ENCODE measurements around the gene CDK18. TPM values are rescaled to one million over a fixed set of nuclear protein-coding genes. Genes with fewer than 3 reads are reported as not detected.

Gene CDK18
- total RNA-seq, 1 donor, result 0.27 TPM

DNA sequence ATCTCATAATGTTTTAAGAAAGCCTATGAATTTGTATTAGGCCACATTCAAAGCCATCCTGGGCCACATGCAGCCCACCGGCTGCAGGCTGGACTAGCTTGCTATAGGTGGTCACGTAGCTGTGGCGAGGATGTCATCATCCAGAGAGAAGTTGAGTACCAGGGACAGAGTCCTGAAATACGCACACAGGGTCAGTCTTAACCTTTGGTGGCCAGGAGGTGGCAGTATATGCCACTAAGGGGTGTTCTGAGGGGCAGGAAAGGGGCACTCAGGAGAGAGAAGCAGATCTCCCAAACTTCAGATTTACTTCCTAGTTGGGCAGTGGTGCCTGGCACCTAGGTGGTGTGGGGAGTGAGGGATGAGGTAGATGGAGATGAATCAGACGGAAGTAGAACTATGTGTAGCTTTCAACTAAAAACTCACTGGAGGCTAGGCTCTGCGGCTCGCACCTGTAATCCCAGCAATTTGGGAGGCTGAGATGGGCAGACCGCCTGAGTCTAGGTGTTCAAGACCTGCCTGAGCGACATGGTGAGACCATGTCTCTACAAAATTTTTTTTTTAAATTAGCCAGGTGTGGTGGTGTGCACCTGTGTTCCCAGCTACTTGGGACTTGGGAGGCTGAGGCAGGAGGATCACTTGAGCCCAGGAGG is 16.3 kb upstream of the CDK18 start:
- DNase-seq (ENCODE audit: low read depth), result peak; percentile 71
- TF ChIP-seq, protein P1, sequence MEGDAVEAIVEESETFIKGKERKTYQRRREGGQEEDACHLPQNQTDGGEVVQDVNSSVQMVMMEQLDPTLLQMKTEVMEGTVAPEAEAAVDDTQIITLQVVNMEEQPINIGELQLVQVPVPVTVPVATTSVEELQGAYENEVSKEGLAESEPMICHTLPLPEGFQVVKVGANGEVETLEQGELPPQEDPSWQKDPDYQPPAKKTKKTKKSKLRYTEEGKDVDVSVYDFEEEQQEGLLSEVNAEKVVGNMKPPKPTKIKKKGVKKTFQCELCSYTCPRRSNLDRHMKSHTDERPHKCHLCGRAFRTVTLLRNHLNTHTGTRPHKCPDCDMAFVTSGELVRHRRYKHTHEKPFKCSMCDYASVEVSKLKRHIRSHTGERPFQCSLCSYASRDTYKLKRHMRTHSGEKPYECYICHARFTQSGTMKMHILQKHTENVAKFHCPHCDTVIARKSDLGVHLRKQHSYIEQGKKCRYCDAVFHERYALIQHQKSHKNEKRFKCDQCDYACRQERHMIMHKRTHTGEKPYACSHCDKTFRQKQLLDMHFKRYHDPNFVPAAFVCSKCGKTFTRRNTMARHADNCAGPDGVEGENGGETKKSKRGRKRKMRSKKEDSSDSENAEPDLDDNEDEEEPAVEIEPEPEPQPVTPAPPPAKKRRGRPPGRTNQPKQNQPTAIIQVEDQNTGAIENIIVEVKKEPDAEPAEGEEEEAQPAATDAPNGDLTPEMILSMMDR (IDR thresholded peaks at IDR 0.05; ENCODE audit: insufficient read depth, low read length), result peak; percentile 77
- H3K4me3 ChIP-seq (ENCODE audit: low read depth, low read length), result no peak overlapping the region

DNA sequence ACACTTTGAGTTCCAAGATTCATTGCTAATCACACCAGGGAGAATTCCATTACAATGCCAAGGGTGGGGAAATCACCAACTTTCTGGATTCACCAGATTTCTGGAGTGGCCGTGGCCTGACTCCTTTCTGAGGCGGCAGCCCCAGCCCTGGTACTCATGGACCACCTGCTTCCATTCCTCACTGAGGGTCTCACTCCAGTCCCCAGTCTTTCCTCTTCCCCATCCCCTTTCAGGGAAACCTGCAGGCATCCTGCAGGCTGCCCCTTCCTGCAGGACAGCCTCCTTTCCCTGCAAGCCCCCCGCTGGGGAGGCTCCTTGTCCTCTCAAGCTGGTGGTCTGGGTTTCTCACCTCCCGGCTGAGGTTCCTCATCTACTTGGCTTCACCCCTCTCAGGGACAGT is 12.7 kb upstream of the CDK18 start:
- no peak overlapping the region for H3K4me3 ChIP-seq (ENCODE audit: low read depth, low read length)
- DNase-seq (ENCODE audit: low read depth), result peak; percentile 50
- TF ChIP-seq, protein P1 (IDR thresholded peaks at IDR 0.05; ENCODE audit: insufficient read depth, low read length), result no peak

DNA sequence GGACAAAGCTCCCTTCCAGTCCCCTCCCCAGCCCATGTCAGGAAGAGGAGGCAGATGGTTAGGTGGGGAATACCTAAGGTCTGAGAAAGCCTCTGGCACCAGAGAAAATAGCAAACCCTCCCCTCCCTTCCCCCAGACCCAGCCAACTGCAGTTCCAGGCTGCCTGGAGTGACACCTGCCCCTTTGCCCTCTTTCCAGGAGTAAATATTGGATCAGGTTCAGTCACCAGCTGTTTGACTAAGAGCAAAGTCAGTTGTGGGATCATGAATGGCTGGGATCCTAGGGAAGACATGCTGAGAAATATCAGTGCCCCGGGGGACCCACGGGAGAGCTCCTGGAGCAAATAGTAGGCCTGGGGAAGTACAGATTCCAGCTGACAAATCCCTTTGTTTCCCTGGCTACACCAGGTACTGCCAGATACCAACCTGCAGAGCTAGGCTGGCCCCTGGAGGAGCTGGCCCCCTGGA is 12.2 kb upstream of the CDK18 start:
- no peak overlapping the region for H3K4me3 ChIP-seq (ENCODE audit: low read depth, low read length)
- TF ChIP-seq, protein P1 (IDR thresholded peaks at IDR 0.05; ENCODE audit: insufficient read depth, low read length), result no peak
- no peak for DNase-seq (ENCODE audit: low read depth)

DNA sequence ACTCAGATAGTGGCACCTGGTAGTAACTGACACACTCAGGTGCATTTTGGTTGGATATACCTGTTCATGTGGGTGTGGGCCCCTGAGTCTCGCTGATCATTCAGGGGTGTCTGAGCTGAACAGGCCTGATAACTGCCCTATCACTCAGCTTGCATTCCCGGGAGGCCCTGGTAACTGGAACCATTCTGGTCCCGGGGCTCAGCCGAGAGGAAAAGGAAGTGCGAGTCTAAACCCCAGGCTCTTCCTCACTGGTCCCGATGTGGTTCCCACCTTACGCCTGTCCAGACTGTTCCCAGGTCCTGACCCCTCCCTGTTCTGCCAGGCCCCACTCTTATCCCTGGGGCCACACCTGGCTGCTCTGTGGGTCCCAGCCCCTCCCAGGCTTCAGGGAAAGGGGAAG is 11.7 kb upstream of the CDK18 start:
- TF ChIP-seq, protein P1 (IDR thresholded peaks at IDR 0.05; ENCODE audit: insufficient read depth, low read length), result no peak
- DNase-seq (ENCODE audit: low read depth), result no peak
- H3K4me3 ChIP-seq (ENCODE audit: low read depth, low read length), result no peak overlapping the region

DNA sequence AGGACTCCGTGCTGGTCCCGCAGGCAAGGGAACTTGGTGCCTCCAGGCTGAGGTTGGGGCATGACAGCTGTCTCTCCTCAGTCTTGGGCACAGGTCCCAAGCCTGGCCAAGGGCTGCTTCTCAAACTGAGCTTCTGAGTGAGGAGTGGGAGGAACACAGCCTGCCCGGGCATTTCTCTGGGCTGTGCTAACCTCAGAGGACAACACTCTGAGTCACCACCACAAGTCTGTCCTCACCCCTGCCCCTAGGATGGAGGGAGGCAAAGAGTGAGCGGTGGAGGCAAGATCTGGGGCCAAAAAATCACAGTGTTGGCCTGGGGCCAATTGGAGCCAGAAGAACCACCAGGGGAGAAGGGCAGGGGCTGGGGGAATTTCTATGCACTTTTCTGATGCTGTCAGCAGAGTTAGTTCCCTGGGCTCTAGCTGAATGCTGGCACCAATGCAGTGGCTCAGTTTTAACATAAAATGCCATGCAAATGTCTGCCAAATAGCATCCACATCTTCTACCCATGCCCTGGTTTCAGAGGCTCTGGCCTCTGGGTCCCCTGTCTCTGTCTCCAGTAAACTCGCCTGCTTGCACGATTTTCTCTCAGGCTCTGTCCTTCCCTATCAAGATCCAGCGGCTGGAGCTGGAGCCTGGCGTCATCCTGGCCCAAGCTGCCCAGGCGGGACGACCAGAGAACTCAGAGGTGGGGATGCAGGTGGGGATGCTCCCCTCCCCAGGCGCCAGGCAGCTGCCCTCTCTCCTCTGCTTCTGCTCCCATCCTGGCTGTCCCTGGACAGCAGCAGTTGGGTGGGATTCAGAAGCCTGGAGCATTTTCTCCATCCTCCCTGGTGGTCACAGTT is 11.0 kb upstream of the CDK18 start:
- no peak overlapping the region for H3K4me3 ChIP-seq (ENCODE audit: low read depth, low read length)
- DNase-seq (ENCODE audit: low read depth), result peak; percentile 80
- TF ChIP-seq, protein P1 (IDR thresholded peaks at IDR 0.05; ENCODE audit: insufficient read depth, low read length), result no peak

DNA sequence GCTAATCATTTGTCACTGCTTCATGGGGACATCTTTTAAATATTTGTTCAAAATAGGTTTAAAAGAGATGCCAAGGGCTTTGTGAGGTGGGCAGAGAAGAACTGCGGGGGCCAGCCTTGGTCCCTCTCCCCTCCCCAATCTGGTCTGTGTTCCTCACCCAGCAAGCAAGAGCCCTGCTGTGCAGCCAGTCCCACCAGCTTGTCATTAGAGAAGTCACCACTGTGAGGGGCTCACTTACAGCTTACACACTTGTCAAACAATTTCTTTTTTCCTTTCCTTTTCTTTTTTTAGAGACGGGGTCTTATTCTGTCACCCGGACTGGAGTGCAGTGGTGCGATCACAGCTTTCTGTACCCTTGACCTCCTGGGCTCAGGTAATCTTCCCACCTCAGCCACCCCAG is 10.4 kb upstream of the CDK18 start:
- H3K4me3 ChIP-seq (ENCODE audit: low read depth, low read length), result no peak overlapping the region
- no peak for DNase-seq (ENCODE audit: low read depth)
- TF ChIP-seq, protein P1 (IDR thresholded peaks at IDR 0.05; ENCODE audit: insufficient read depth, low read length), result no peak

Data from fibroblast of the aortic adventitia (primary cell).